Measurements from ENCODE around the gene CACYBP.

Gene CACYBP

GRCh38 chr1:174974711-174975119, 25.0 kb upstream of the CACYBP start:
- DNase-seq = no peak

DNA sequence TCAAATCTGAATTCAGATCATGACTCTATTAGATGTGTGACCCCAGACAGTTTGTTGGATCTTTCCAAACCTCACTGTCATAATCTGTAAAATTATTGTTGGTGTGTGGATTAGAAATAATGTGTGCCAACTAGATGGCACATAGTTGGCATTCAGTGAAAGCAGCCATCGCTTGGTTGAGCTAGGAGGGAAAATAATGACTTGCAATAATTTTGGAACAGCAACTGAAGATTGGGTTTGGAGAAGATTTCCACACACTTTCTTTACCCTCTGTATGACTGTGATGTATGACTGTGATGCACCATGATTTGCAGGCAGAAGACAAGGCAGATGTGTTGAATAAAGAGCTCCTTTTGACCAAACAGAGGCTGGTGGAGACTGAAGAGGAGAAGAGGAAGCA, 24.0 kb upstream of the CACYBP start:
- no peak for DNase-seq

DNA sequence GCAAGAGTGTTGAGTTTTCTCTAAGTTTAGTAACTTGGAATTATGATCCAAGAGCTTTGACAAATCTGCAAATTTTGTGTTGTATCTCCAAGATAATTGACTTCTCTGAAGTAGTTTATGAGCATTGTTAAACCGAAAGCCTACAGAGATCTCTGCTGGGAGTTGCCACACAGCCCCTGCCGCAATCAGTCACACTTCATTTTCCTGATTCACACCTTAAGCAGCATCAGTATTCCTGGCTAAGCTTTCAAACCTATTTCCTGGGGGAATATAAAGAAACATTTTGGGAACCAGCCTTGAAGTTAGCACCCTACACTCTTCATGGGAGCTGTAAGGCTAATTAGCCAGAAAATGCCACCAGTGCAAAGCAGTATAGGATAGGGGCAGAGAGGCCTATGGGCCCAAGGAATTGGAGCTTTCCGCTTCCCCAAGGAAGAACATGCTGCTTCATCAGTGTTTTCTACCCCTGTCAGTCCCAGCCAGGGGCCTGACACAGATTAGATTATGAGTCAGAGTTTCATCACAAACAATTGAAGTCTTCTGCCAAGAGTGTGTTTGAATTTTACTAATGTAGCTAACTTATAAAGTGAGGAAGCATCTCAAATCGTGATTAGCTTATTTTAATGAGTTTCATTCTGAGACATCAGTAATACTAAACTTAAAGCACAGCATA, 23.2 kb upstream of the CACYBP start:
- no peak for DNase-seq

- DNase-seq = peak; percentile 64
Measured at GRCh38 chr1:174982971-174983689, 16.6 kb upstream of the CACYBP start.

- DNase-seq = no peak
Measured at GRCh38 chr1:174984952-174985351, 14.8 kb upstream of the CACYBP start.

- no peak for DNase-seq
Measured at GRCh38 chr1:174988539-174988938, 11.2 kb upstream of the CACYBP start.

DNA sequence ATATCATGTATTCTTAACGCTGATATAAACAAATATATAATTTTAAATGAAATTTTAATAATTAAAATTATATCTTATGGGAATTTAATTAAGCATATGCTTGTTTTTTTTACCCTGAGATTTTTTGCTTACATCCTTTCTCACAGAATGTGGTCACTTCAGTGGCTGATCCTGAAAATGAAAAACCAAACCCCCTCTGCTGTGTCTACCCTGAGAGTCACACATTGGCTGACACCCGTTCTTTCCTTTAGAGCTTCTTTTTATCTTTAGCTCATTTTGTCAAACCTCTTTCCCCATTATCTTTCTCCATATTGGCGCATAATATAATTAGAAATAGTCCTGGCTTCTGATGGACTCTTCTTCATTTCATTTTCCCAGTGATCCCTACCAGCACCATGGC, 10.8 kb upstream of the CACYBP start:
- DNase-seq = no peak

- no peak for DNase-seq
Measured at GRCh38 chr1:174989536-174990220, 10.1 kb upstream of the CACYBP start.

DNA sequence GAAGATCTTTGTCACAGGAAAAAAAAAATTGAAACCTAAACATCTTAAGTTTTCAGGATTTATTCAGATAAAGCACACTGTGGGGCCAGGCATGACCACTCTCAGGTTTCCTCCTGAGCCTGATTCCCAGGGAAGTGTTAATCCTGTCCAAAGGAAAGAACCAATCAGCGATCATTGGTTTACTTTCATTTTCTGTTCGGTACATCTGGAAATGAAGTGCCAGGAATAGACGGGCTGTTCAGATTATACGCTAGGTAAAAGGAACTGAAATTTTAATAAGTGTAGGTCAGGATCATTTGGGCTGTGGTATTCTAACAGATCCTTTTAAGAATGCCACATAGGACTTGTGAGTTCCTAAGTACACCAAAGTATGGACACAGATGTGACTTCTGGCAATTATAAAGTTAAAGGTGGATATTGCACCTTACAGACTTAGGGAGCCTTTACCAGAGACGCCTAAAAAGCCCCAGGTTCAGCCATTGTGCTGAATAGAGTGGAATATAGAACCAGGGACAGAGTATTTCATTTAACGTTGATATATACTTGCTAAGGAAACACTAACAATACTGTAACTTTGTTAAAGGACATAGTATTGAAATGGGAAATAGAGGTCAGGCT, 9.3 kb upstream of the CACYBP start:
- peak; percentile 49 for DNase-seq

DNA sequence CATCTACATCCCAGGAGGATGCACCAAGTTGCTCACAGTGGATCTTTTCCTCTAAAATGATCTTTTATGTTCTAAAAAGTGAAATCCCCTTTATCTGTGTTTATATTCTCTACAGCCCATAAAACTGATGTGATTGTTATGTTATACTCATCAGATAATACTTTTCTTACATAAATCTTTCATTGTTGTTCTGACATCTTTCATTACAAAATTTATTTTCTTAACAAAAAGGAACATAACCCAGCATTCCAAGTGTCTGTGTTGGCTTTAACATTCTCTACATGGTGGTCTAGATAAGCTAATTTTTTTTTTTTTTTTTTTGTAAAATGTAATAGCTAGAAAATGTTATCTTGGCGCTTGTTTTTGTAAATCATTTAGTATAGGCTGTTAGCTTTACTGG, 8.3 kb upstream of the CACYBP start:
- no peak for DNase-seq

DNA sequence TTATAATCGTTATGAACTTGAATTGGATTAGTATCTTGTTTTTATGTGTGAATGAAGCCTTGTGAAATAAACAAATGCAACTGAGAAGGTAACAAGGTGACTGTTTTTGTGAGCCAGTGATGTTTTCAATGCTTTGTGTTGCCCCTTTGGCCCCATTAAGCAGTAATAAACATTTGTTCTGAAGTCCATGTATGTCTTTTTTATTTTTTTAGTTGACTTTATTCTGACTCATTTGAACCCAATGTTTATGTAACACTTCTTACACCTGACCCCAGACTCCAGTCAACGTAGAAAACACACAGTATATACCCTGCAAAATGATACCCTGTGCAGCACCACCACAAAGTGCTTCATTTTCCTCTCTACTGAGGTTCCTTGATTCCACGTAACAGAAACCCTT, 4.6 kb upstream of the CACYBP start:
- DNase-seq = no peak

DNA sequence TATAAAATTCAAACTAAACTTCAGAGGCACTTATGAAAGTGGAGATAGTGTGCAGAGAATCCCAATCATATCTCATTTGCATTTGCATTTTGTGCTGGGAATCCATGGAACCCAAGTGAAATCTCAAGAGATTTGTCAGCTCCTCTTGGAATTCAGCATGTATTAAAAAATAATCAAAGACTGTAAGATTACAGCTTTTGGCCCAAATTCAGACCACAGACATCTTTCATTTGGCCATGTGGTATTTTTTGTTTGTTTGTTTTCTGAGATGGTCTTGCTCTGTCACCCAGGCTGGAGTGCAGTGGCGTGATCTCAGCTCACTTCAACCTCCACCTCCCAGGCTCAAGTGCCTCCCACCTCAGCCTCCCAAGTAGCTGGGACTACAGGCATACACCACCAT, 3.8 kb upstream of the CACYBP start:
- no peak for DNase-seq

GRCh38 chr1:174996476-174996875, 3.3 kb upstream of the CACYBP start:
- DNase-seq = no peak

DNA sequence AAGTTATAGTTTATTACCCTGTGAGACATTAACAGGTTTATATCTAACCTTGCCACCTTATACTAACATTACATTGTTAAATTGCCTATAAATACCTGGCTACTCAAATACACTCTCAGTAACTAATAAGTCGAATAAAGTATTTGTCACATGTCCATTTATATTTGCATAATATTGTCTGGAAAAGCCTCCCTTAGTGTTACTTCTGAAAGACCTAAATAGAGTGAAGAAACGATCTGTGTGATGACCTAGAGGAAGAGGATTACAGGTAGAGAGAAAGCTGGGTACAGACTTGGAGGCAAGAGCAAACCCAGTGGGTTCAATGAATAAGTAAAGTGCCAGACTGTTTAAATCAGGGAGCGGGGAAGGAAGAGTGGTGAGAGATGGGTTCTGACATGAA, 2.7 kb upstream of the CACYBP start:
- DNase-seq = no peak

GRCh38 chr1:174998569-174999215, 1.1 kb upstream of the CACYBP start:
- peak; percentile 66 for DNase-seq

DNA sequence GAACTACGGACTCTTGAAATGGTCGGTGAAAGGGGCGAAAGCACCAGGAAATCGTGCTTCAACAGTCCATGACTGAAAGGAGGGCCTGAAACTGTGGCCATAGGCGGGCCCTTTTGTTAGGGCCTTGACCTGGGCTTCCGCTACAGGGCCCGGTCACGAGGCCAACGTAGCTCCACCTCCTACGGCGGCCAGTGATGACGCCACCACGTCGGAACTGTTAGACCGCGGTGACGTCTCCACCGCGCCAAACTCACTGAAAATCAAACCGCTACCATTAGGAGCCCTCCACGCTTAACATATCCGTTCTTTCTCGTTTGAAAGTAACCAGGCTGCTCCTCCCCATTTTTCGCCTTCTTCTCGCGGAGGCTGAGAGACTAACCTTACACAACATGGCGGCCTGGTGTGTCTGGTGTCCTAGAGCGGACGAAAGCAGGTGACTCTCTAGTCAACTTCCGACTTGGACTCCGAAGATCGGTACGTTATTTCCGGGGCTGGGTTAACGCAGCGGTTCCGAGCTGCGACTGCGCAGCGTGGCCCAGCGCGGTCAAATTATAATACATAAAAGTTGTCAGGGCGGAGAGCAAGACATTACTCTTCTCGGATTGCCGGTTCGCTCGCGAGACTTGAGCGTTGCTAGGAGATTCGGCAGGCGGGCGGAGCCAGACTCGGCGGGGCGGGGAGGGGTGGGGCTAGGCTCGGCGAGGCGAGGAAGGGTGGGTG, 371 bp upstream of the CACYBP start:
- peak; percentile 99 for DNase-seq

DNA sequence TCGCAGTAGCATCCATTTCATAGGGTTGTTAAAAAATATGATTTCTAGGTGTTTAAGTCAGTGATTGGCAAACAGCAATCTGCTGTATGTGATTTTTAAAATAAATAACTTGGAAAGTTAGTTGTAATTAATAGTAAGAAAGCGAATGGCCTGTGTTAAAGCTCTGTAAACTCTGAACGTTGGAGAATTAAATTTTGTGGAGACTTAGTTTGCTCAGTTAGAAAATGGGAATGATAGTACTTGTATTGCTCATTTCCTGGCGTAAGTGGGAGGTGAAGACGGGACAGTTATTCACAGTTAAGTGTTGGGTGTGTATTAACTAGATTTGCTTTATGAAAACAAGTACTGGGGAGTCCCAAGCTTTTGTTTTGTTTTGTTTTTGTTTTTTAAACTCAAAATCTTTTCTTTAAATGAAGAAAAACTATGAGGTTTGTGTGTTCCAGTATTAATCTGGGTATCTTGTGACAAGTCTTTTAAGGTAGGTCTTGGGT, 995 bp downstream of the CACYBP start:
- peak; percentile 24 for DNase-seq

DNA sequence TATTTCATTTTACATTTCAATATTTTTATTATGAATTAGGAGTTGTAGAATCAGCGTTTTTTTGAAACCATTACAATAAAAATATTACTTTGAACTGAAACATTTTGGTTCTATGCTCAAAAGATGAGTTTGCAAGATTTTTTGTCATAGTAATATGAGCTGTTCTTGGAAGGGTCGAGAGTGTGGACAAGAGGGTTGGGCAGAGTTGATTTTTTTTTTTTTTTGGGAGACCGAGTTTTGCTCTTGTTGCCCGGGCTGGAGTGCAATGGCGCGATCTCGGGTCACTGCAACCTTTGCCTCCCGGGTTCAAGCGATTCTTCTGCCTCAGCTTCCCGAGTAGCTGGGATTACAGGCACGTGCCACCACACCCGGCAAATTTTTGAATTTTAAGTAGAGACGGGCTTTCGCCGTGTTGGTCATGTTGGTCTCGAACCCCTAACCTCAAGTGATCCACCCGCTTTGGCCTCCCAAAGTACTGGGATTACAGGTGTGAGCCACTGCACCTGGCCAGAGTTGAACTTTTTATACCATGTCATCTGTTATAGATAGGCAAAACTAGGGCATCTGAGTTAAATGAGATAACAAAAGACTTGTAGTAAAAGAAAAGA, 3.3 kb downstream of the CACYBP start:
- no peak for DNase-seq

DNA sequence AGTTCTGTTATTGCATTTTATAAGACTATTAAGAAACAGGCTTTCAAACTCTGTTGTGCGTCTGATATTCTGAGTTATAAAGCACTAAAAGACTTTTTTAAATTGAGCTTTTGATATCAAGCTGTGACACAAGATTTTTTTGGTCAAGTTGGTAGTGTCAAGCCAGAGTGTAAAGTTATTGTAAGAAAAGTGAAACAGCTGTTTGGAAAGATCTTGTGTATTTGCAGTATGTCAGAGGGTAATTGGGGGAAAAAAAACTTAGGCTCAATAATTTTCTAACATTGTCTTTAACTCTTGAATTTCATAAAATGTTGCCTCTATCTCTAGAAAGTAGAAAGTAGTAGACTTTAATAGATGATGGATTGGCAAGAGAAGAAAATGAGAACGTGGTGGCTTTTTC, 3.8 kb downstream of the CACYBP start:
- no peak for DNase-seq

DNA sequence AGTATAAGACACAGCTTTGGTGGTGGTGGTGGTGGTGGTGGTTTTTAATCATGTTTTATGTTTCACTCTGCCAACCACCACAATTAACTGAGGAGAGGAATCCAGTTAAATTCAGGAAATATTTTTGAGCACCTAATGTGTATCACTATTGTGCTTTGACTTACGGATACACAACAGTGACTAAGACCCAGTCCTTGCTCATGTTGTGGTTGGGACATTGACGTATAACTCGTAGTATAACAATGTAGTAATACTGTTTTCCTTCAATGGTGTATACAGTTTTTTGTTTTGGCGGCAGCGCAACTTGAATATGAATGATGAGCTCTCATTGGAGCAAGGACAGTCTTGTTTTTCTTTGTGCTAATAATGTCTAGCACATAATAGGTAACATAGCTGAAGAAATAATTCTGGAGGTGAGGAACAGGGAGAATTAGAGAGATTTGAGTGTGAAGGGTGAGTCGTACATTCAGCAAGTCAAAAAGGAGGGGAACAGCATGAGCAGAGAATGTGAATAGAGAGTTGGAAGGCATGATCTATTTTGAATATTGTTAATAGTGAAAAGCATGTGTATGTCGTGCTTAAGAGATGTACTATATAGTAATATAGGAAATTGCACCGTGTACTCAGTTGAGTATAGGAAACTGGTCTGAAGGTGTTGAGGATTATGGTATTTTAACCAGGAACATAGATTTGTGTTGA, 5.5 kb downstream of the CACYBP start:
- no peak for DNase-seq

- DNase-seq = no peak
Measured at GRCh38 chr1:175009532-175009931, 9.8 kb downstream of the CACYBP start.

Data from inflammatory macrophage treated with lipopolysaccharide for 4 hours (primary cell).